DMS79 treated with DMSO at 0.1 percent for 48 hours (cell line): ENCODE measurements around the gene CARHSP1.
"Not testable (repeated sequence)": the region's sequence is repeated elsewhere in the genome, so short reads cannot be mapped to it uniquely, and the experiment has no call there.

Source experiments
- DNase-seq: peaks from one replicate; lab custom pipeline; 2025; lab: John Stamatoyannopoulos, UW

CARHSP1 gene

DNA sequence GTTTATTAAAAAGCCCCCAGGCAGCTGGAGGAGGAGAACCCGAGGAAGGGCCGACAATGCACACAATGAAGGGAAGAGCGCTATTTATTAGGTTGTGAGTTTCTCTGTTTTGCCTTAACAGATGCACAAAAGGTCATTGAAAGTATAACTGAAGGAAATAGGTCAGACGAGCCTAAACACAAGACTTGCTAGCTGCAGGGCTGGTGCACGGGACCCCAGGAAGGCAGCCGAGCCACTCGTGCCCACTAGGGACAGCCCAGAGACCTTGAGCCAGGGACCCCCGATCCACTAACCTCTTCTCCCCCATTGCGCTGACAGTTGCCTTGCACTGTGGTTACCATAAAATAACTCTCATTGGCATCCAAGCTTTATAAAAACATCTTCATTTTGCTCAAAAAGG lies 24.6 kb upstream of the CARHSP1 start:
- DNase-seq: no peak

DNA sequence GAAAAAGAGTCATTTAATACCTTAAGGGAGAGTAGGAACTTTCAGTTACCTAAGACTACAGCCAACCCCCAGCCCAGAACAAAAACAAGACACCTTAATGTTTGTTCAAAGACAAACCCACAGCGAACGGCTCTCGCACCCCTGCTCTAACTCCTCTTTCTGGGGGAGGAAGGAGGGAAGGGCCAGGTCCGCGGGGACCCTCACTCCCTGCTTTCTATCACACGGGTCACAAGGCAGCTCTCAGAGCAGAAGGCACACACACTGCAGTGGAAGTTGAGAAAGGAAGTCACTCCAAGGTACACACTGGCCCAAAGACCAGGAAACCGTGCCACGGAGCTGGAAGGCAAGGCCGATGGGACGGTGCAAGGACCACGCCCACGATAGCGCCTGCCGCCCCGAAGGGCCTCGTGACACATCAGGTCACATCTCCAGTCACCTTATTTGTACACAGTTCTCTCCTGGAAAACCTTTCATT lies 23.3 kb upstream of the CARHSP1 start:
- no peak for DNase-seq

GRCh38 chr16:8890549-8890921 lies 21.7 kb upstream of the CARHSP1 start:
- DNase-seq: no peak

- no peak for DNase-seq
Observed at GRCh38 chr16:8889893-8890548, 21.2 kb upstream of the CARHSP1 start.

DNA sequence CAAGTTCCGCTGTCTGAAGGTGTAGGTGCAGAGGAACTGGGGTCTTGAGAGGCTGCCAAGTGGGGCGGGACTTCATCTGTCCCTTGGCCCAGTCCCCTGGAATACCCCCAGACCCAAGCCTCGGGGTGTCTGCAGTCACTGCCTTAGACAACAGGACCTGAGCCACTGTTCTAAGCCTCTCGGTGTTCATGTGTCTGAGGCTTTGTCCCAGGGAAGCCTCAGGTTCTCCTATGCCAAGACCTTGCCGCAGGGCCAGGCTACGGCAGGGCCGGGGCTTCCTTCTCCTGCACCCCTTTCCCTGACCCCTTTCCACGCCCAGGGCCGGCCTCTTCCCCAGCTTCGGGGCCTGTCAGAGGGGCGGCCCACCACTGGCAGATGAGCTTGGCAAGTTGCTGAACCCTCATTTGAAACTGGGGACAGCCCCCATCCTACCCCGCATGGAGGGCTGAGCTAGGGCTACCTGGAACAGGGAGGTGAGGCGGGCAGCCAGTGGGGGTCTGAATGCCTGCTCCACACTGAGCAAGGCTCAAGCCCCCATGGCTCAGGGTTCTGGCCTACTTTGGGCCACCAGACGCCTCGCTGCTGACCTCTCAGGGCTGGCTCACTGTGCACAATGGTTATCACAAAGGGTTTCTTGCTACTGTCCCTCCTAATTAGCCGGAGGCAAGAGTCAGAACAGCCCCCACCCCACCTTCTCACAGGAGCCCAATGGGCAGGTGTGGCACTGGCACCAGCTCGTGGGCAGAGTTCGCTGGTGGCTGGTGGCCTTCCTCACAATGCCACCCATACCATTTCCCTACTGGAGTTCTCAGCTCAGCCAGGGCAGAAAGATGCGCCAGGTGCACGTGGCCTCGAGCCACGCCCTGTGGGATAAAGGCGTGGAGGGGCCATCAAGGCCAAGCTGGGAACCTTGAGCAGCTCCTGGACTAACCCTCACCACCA lies 20.4 kb upstream of the CARHSP1 start:
- no peak for DNase-seq

GRCh38 chr16:8887952-8888560 lies 19.2 kb upstream of the CARHSP1 start:
- no peak for DNase-seq

DNA sequence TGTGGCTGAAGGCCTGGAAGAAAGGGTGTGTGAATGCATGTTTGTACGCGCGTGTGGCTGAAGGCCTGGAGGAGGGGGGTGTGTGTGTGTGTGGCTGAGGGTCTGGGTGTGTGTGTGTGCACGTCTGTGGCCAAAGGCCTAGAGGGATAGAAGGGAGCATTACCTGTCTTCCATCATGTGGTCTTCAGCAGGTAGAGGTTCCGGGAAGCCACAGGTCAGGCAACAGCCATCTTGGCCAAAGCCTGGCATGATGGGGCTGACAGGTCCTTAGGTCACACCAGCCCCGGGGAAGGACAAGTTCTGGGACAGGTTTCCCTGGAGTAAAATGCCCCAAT lies 18.6 kb upstream of the CARHSP1 start:
- no peak for DNase-seq

DNA sequence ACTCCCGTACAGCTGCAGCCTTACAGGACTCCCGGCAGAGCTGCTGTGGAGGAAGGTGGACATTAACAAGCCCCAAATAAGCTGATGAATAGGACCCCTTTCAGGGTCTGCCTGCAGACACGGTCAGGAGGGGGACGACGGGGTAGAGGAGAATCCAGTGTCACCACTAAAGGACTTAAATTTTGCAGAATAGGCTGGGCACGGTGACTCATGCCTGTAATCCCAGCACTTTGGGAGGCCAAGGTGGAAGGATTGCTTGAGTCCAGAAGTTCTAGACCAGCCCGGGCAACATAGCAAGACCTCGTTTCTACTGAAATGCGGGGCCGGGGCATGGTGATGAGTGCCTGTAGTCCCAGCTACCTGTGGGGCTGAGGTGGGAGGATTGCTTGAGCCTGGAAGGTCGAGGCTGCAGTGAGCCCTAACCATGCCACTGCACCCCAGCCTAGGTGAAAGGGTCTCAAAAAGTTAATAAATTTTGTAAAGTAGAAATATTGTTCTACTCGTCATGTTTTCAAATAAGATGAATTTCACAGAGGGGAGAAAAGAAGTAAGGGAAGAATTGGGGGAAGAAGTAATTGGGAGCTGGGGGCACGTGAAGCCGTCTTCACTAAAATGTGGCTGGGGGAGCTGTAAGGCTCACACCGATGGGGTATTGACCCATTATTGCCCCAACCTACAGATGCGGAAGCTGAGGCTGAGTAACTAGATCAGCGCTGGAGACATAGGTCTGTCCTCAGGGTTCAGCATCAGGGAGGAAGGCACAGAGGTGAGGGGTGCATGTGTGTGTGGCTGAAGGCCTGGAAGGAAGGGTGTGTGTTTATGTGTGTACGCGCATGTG lies 18.0 kb upstream of the CARHSP1 start:
- DNase-seq: no peak

- peak; percentile 51 for DNase-seq
Observed at GRCh38 chr16:8885674-8886592, 17.1 kb upstream of the CARHSP1 start.

DNA sequence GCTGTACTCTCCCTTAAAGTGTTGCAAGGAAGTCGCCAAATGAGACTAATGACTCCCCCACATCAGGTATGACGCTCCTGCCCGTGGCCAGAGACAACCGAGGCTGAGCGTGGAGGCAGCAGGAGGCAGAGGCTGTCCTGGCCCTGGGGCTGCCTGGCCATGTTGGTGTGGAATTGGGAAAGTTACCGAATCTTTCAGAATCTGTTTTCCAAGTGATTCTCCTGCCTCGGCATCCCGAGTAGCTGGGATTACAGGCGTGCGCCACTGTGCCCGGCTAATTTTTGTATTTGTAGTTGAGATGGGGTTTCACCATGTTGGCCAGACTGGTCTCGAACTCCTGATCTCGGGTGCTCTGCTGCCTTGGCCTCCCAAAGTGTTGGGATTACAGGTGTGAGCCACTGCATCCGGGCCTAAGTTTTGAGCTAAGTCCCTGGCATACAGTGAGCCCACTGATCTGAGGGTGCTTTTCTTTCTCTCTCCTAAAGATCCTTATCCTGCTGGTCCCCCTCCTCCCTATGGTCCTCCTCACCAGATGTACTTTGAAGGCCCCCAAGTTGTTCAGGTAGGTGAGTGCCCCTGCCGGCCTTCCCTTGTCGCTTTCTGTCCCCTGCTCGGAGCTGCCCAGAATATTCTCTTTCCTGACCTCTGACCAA lies 14.0 kb upstream of the CARHSP1 start:
- DNase-seq: no peak

DNA sequence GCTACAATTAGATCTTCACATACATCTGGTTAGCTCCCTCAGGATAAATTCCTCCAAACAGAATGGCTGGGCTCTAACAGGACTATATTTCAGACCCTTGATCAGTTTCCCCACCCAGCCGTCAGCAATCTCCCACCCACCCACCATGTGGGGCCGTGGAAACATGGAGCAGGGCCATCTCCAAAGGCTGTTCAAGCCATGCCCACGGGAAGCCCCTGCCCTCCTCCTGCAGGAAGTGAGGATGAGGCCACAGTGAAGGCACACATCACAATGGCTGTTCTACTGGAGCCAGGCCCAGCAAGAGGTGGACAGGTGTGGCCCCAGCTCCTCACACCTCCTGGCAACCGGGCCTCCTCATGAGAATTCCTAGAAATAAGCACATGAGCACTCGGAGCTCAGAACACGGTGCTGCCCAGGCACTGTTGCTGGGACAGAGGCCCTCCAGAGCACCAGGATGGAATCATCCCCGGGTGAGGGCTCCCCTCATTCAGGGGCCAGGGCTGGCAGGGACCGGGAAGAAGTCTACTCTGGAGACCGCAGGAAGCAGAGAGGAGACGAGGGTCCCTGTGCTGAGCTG lies 13.3 kb upstream of the CARHSP1 start, which contains the start of gene LITAFD:
TSS of gene LITAFD (plus strand) at position 311 of the 577 bp plus-strand sequence. CDS start 2,005 bp downstream, outside the sequence.
- DNase-seq: no peak

DNA sequence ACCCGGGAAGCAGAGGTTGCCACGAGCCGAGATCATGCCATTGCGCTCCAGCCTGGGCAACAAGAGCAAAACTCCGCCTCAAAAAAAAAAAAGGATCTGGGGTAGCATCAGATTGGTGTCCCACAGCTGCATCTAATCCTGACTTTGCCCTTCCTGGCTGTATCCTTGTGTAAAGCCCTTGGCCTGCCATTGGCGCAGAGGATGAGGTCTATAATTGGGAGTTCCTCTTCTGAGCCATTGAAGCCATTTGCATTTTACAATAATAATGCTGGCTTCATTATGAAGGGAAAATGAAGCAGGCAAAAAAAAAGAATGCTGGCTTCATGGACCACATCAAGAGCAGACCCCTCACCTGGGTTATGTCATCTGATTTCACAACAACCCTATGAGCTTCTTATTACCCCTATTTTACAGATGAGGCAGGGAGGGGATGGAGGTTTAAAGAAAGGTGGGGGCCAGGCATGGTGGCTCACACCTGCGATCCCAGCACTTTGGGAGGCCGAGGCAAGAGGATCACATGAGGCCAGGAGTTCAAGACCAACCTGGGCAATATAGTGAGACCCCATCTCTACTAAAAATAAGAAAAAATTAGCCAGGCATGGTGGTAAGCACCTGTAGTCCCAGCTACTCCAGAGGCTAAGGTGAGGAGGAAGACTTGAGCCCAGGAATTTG lies 12.2 kb upstream of the CARHSP1 start:
- no peak for DNase-seq

DNA sequence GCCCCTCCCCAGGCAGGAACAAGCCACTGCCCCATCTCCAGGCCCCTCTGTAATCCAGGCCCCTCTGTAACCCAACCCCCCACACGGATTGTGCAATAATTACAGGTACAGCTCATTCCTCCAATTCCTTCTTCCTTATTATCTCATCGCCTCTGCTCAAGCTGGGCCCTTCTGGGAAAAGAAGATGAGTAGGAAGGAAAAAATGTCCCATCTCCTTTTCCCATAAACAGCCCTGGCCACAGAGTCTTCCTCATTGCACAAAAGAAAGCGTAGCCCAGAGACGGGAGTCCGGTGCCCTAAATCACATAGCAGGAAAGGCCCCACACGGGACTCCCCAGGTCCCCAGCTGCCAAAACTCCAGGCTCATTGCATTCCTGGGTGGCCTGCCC lies 9.7 kb upstream of the CARHSP1 start:
- DNase-seq: no peak

DNA sequence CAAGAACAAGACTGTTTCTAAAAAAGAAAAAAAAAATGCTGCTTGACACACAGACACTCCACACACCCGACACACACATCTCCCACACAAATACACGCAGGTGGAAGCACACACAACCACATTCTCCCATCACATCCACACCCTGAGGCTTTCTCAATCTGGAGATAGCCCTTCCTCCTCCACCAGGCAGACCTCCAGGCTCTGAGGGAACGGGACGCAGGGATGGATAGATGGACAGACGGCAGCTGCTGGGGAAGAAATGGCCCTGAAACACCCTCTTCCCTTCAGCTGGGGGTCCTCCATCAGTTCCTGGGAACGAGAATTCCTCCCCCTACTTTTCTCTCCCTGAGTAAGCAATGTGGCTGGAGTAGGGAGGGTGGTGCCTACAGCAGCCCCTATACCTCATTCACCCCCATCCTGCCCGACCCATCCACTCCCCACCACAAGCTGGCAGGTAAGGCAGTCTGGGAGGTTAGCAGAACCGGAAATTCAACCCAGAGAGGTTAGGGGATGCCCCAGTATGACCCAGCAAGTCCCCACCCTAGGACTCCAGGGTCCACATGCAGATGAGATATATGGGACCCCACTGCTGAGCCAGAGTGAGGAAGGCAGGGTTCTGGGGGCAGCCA lies 9.2 kb upstream of the CARHSP1 start:
- no peak for DNase-seq

- DNase-seq: not testable (repeated sequence)
Observed at GRCh38 chr16:8875317-8875716, 6.5 kb upstream of the CARHSP1 start.

DNA sequence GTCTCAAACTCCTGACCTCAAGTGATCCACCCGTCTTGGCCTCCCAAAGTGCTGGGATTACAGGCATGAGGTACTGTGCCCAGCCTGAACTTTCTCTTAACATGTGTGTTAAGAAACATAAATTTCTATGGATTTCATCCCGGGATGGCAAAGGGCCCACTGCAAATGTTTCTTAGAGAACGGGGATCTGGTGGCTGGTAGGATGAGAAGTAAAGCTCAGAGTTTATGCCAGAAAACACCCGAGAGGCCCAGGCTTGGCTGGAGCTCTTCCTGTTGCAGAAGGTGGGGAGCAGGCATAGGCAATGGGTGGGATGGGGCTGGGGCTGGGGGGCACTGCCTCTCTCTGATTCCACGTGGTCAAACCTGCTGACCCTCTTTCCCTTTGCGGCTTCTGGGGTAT lies 5.6 kb upstream of the CARHSP1 start:
- DNase-seq: no peak

DNA sequence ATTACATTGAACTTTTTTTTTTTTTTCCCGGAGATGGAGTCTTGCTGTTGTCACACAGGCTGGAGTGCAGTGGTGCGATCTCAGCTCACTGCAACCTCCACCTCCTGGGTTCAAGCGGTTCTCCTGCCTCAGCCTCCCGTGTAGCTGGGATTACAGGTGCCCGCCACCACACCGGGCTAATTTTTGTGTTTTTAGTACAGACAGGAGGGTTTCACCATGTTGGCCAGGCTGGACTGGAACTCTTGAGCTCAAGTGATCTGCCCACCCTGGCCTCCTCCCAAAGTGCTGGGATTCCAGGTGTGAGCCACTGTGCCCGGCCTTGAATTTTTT lies 5.0 kb upstream of the CARHSP1 start:
- not testable (repeated sequence) for DNase-seq

- DNase-seq: no peak
Observed at GRCh38 chr16:8872967-8873865, 4.4 kb upstream of the CARHSP1 start.
